ENCODE data around the gene SYT13.

SYT13 gene

GRCh38 chr11:45305874-45306623 is 19.9 kb upstream of the SYT13 start:
- no peak for DNase-seq

- DNase-seq: no peak
Measured at GRCh38 chr11:45304992-45305335, 18.8 kb upstream of the SYT13 start.

GRCh38 chr11:45304111-45304991 is 18.2 kb upstream of the SYT13 start:
- DNase-seq: no peak

- DNase-seq: no peak
Measured at GRCh38 chr11:45303316-45303715, 17.2 kb upstream of the SYT13 start.

- no peak for DNase-seq
Measured at GRCh38 chr11:45301537-45302246, 15.6 kb upstream of the SYT13 start.

- DNase-seq: no peak
Measured at GRCh38 chr11:45300715-45301114, 14.6 kb upstream of the SYT13 start.

GRCh38 chr11:45298718-45299117 is 12.6 kb upstream of the SYT13 start:
- DNase-seq: peak; percentile 22 to 49

- DNase-seq: no peak
Measured at GRCh38 chr11:45296075-45296474, 9.9 kb upstream of the SYT13 start.

GRCh38 chr11:45294499-45294898 is 8.4 kb upstream of the SYT13 start:
- no peak for DNase-seq

- peak; percentile 89 to 95 for DNase-seq
Measured at GRCh38 chr11:45293566-45294192, 7.5 kb upstream of the SYT13 start.

GRCh38 chr11:45290586-45290985 is 4.4 kb upstream of the SYT13 start:
- no peak for DNase-seq

- no peak for DNase-seq
Measured at GRCh38 chr11:45289369-45289768, 3.2 kb upstream of the SYT13 start.

- no peak for DNase-seq
Measured at GRCh38 chr11:45288339-45288738, 2.2 kb upstream of the SYT13 start.

GRCh38 chr11:45287316-45287903 is 1.3 kb upstream of the SYT13 start:
- no peak for DNase-seq

GRCh38 chr11:45285250-45285828 is 802 bp downstream of the SYT13 start:
- peak in 1 of 2 experiments; percentile 51 for DNase-seq

- DNase-seq: no peak
Measured at GRCh38 chr11:45282081-45282480, 4.1 kb downstream of the SYT13 start.

GRCh38 chr11:45280449-45280848 is 5.7 kb downstream of the SYT13 start:
- DNase-seq: no peak

- DNase-seq: no peak
Measured at GRCh38 chr11:45279645-45280044, 6.5 kb downstream of the SYT13 start.

GRCh38 chr11:45278714-45279113 is 7.4 kb downstream of the SYT13 start:
- DNase-seq: peak; percentile 84 to 87

- no peak for DNase-seq
Measured at GRCh38 chr11:45275828-45276227, 10.3 kb downstream of the SYT13 start.

- DNase-seq: no peak
Measured at GRCh38 chr11:45274206-45274605, 11.9 kb downstream of the SYT13 start.

- no peak for DNase-seq
Measured at GRCh38 chr11:45273509-45273908, 12.6 kb downstream of the SYT13 start.
